ENCODE data around the gene PPFIA3.
"Not testable (repeated sequence)": the region's sequence is repeated elsewhere in the genome, so short reads cannot be mapped to it uniquely, and the experiment has no call there.

Gene PPFIA3

GRCh38 chr19:49180659-49181058, 61.3 kb downstream of the PPFIA3 start:
- Histone ChIP-seq H3K9me3 (ENCODE audit: insufficient read depth, low read length) (no peaks in the 10 kb centered on the region), H3K4me1 (ENCODE audit: insufficient read depth, insufficient read length) (no peaks in the 10 kb centered on the region), H3K36me3 (ENCODE audit: insufficient read depth, insufficient read length, low read length) (no peaks in the 10 kb centered on the region), H3K4me3 (ENCODE audit: insufficient read length, low read depth) (no peak overlapping the region), H3K9ac (ENCODE audit: insufficient read length, low read depth) (no peak overlapping the region), H3K27me3 (ENCODE audit: insufficient read depth, insufficient read length) (no peaks in the 10 kb centered on the region)
- no peak for DNase-seq (ENCODE audit: low read depth, low spot score)
- TF ChIP-seq ZNF274 (IDR thresholded peaks at IDR 0.05; ENCODE audit: low read depth, low read length) (no peak), SUZ12 (IDR thresholded peaks at IDR 0.05; ENCODE audit: extremely low read depth, insufficient read depth, insufficient read length) (no peak), YY1 (IDR thresholded peaks at IDR 0.05; ENCODE audit: insufficient read depth, insufficient read length) (no peak)

GRCh38 chr19:49182010-49182847, 62.9 kb downstream of the PPFIA3 start:
- not testable (repeated sequence) for H3K9me3 ChIP-seq (ENCODE audit: insufficient read depth, low read length)

GRCh38 chr19:49182848-49183375, 63.6 kb downstream of the PPFIA3 start:
- no peak for DNase-seq (ENCODE audit: low read depth, low spot score)
- no peak overlapping the region for H3K4me3 ChIP-seq (ENCODE audit: insufficient read length, low read depth)
- no peaks in the 10 kb centered on the region for H3K27me3 ChIP-seq (ENCODE audit: insufficient read depth, insufficient read length)
- H3K4me1 ChIP-seq (ENCODE audit: insufficient read depth, insufficient read length): no peaks in the 10 kb centered on the region
- no peaks in the 10 kb centered on the region for H3K36me3 ChIP-seq (ENCODE audit: insufficient read depth, insufficient read length, low read length)
- H3K9me3 ChIP-seq (ENCODE audit: insufficient read depth, low read length): no peaks in the 10 kb centered on the region
- no peak overlapping the region for H3K9ac ChIP-seq (ENCODE audit: insufficient read length, low read depth)
- no peak for TF ChIP-seq YY1 (IDR thresholded peaks at IDR 0.05; ENCODE audit: insufficient read depth, insufficient read length)
- TF ChIP-seq SUZ12 (IDR thresholded peaks at IDR 0.05; ENCODE audit: extremely low read depth, insufficient read depth, insufficient read length): no peak
- TF ChIP-seq ZNF274 (IDR thresholded peaks at IDR 0.05; ENCODE audit: low read depth, low read length): no peak

More at GRCh38 chr19:49182010-49182847, 62.9 kb downstream of the PPFIA3 start:
- not testable (repeated sequence) for H3K4me1 ChIP-seq (ENCODE audit: insufficient read depth, insufficient read length); H3K4me3 ChIP-seq (ENCODE audit: insufficient read length, low read depth); H3K36me3 ChIP-seq (ENCODE audit: insufficient read depth, insufficient read length, low read length); H3K27me3 ChIP-seq (ENCODE audit: insufficient read depth, insufficient read length); DNase-seq (ENCODE audit: low read depth, low spot score); H3K9ac ChIP-seq (ENCODE audit: insufficient read length, low read depth)

GRCh38 chr19:49186108-49186507, 66.8 kb downstream of the PPFIA3 start:
- no peaks in the 10 kb centered on the region for H3K36me3 ChIP-seq (ENCODE audit: insufficient read depth, insufficient read length, low read length)
- TF ChIP-seq ZNF274 (IDR thresholded peaks at IDR 0.05; ENCODE audit: low read depth, low read length) (no peak), YY1 (IDR thresholded peaks at IDR 0.05; ENCODE audit: insufficient read depth, insufficient read length) (no peak), SUZ12 (IDR thresholded peaks at IDR 0.05; ENCODE audit: extremely low read depth, insufficient read depth, insufficient read length) (no peak)
- no peaks in the 10 kb centered on the region for H3K4me1 ChIP-seq (ENCODE audit: insufficient read depth, insufficient read length)
- H3K4me3 ChIP-seq (ENCODE audit: insufficient read length, low read depth): no peak overlapping the region
- DNase-seq (ENCODE audit: low read depth, low spot score): no peak
- H3K27me3 ChIP-seq (ENCODE audit: insufficient read depth, insufficient read length): no peaks in the 10 kb centered on the region
- no peak overlapping the region for H3K9ac ChIP-seq (ENCODE audit: insufficient read length, low read depth)
- no peaks in the 10 kb centered on the region for H3K9me3 ChIP-seq (ENCODE audit: insufficient read depth, low read length)

- no peaks in the 10 kb centered on the region for H3K9me3 ChIP-seq (ENCODE audit: insufficient read depth, low read length)
- TF ChIP-seq ZNF274 (IDR thresholded peaks at IDR 0.05; ENCODE audit: low read depth, low read length) (no peak), SUZ12 (IDR thresholded peaks at IDR 0.05; ENCODE audit: extremely low read depth, insufficient read depth, insufficient read length) (no peak), YY1 (IDR thresholded peaks at IDR 0.05; ENCODE audit: insufficient read depth, insufficient read length) (no peak)
- no peak for DNase-seq (ENCODE audit: low read depth, low spot score)
- H3K36me3 ChIP-seq (ENCODE audit: insufficient read depth, insufficient read length, low read length): no peaks in the 10 kb centered on the region
- no peaks in the 10 kb centered on the region for H3K4me1 ChIP-seq (ENCODE audit: insufficient read depth, insufficient read length)
- no peak overlapping the region for H3K9ac ChIP-seq (ENCODE audit: insufficient read length, low read depth)
- H3K27me3 ChIP-seq (ENCODE audit: insufficient read depth, insufficient read length): peaks cover 4% of the 10 kb centered on the region
- no peak overlapping the region for H3K4me3 ChIP-seq (ENCODE audit: insufficient read length, low read depth)
Measured at GRCh38 chr19:49188626-49189200, 69.4 kb downstream of the PPFIA3 start.

GRCh38 chr19:49189259-49189658, 69.9 kb downstream of the PPFIA3 start:
- no peaks in the 10 kb centered on the region for H3K4me1 ChIP-seq (ENCODE audit: insufficient read depth, insufficient read length)
- H3K27me3 ChIP-seq (ENCODE audit: insufficient read depth, insufficient read length): peaks cover 9% of the 10 kb centered on the region
- no peak for TF ChIP-seq SUZ12 (IDR thresholded peaks at IDR 0.05; ENCODE audit: extremely low read depth, insufficient read depth, insufficient read length)
- no peak for TF ChIP-seq ZNF274 (IDR thresholded peaks at IDR 0.05; ENCODE audit: low read depth, low read length)
- no peak for TF ChIP-seq YY1 (IDR thresholded peaks at IDR 0.05; ENCODE audit: insufficient read depth, insufficient read length)
- H3K4me3 ChIP-seq (ENCODE audit: insufficient read length, low read depth): no peak overlapping the region
- no peak for DNase-seq (ENCODE audit: low read depth, low spot score)
- no peaks in the 10 kb centered on the region for H3K36me3 ChIP-seq (ENCODE audit: insufficient read depth, insufficient read length, low read length)
- no peak overlapping the region for H3K9ac ChIP-seq (ENCODE audit: insufficient read length, low read depth)
- H3K9me3 ChIP-seq (ENCODE audit: insufficient read depth, low read length): no peaks in the 10 kb centered on the region

GRCh38 chr19:49190781-49191180, 71.4 kb downstream of the PPFIA3 start:
- H3K4me3 ChIP-seq (ENCODE audit: insufficient read length, low read depth): no peak overlapping the region
- no peak for TF ChIP-seq YY1 (IDR thresholded peaks at IDR 0.05; ENCODE audit: insufficient read depth, insufficient read length)
- TF ChIP-seq SUZ12 (IDR thresholded peaks at IDR 0.05; ENCODE audit: extremely low read depth, insufficient read depth, insufficient read length): no peak
- no peak for TF ChIP-seq ZNF274 (IDR thresholded peaks at IDR 0.05; ENCODE audit: low read depth, low read length)
- no peaks in the 10 kb centered on the region for H3K4me1 ChIP-seq (ENCODE audit: insufficient read depth, insufficient read length)
- H3K9me3 ChIP-seq (ENCODE audit: insufficient read depth, low read length): no peaks in the 10 kb centered on the region
- no peak for DNase-seq (ENCODE audit: low read depth, low spot score)
- no peak overlapping the region for H3K9ac ChIP-seq (ENCODE audit: insufficient read length, low read depth)
- H3K27me3 ChIP-seq (ENCODE audit: insufficient read depth, insufficient read length): peaks cover 9% of the 10 kb centered on the region
- no peaks in the 10 kb centered on the region for H3K36me3 ChIP-seq (ENCODE audit: insufficient read depth, insufficient read length, low read length)

Measured in NT2/D1 (cell line).